Endodermal cell (in vitro differentiated cells): ENCODE data around the gene CORO1A. TPM values are rescaled to one million over a fixed set of nuclear protein-coding genes. Genes with fewer than 3 reads are reported as not detected.
"Not testable (repeated sequence)": the region's sequence is repeated elsewhere in the genome, so short reads cannot be mapped to it uniquely, and the experiment has no call there.

Source experiments
- DNase-seq: peaks from one replicate; pipeline ENCODE4 v3.0.0-alpha.2; 2017
- H3K27ac ChIP-seq: 2 replicates; pipeline ENCODE4 v1.5.1; 2013; ENCODE audit warnings: mild to moderate bottlenecking, low read depth, low read length, moderate library complexity
- H3K27me3 ChIP-seq: 2 replicates; pipeline ENCODE4 v1.6.1; 2013; ENCODE audit warnings: mild to moderate bottlenecking, low read length, moderate library complexity; ENCODE audit not compliant: insufficient read depth, control insufficient read depth, poor library complexity, severe bottlenecking
- H3K36me3 ChIP-seq: 2 replicates; pipeline ENCODE4 v1.7.0; 2013; ENCODE audit warnings: mild to moderate bottlenecking, low read length, moderate library complexity; ENCODE audit not compliant: control insufficient read depth, insufficient read depth
- H3K4me1 ChIP-seq: one replicate; pipeline ENCODE4 v1.7.0; 2013; ENCODE audit warnings: low read length; ENCODE audit not compliant: control insufficient read depth, insufficient read depth
- H3K4me3 ChIP-seq: 2 replicates; pipeline ENCODE4 v1.5.1; 2013; ENCODE audit warnings: mild to moderate bottlenecking, low read length, moderate library complexity
- H3K9ac ChIP-seq: 2 replicates; pipeline ENCODE4 v1.6.1; 2013; ENCODE audit warnings: mild to moderate bottlenecking, low read length, moderate library complexity; ENCODE audit not compliant: poor library complexity, severe bottlenecking; ENCODE audit errors: extremely low read depth
- H3K9me3 ChIP-seq: 2 replicates; pipeline ENCODE4 v1.6.1; 2013; ENCODE audit warnings: mild to moderate bottlenecking, low read length, moderate library complexity; ENCODE audit not compliant: control insufficient read depth
- H3K27ac Mint-ChIP-seq: 2 replicates; pipeline ENCODE4 v1.8.0; 2020; ENCODE audit warnings: mixed read lengths
- H3K27me3 Mint-ChIP-seq: 2 replicates; pipeline ENCODE4 v1.8.0; 2021; ENCODE audit warnings: mild to moderate bottlenecking, mixed read lengths; ENCODE audit not compliant: insufficient read depth
- H3K36me3 Mint-ChIP-seq: 2 replicates; pipeline ENCODE4 v1.8.0; 2020; ENCODE audit warnings: low read depth, mixed read lengths
- H3K4me1 Mint-ChIP-seq: 2 replicates; pipeline ENCODE4 v1.8.0; 2020; ENCODE audit warnings: mixed read lengths
- H3K4me3 Mint-ChIP-seq: 2 replicates; pipeline ENCODE4 v1.8.0; 2020; ENCODE audit warnings: mild to moderate bottlenecking, moderate library complexity, mixed read lengths
- H3K9me3 Mint-ChIP-seq: 2 replicates; pipeline ENCODE4 v1.8.0; 2020; ENCODE audit warnings: mild to moderate bottlenecking, mixed read lengths
- WGBS, 2 experiments: methylation state at CpG; one replicate each; pipeline versions ENCODE4 v1.1.5 to v1.1.7; 2013; ENCODE audit warnings: missing lambda C conversion rate in 2 of 2, mixed read lengths in 1 of 2; ENCODE audit not compliant: insufficient coverage in 1 of 2, insufficient read length in 1 of 2; 5-methylcytosine and 5-hydroxymethylcytosine counted together
- total RNA-seq, 2 donors: library from RNA; stranded (reverse); fragmentation: NEBNext Ultra II Directional in 1 of 2; extraction: Animal tissue kit (Norgen Biotek cat#: 25700) in 1 of 2; gene quantifications; 2 replicates in 1 of 2; 3 replicates in 1 of 2; pipeline ENCODE4 v1.2.1, GENCODE V29; 2021

Gene CORO1A
- total RNA-seq, 2 donors from 2014 or later, result 0.93 to 2.1 TPM

- H3K27me3 Mint-ChIP-seq, H3K9me3 Mint-ChIP-seq, H3K4me1 Mint-ChIP-seq, H3K4me3 ChIP-seq, H3K4me1 ChIP-seq, H3K27ac Mint-ChIP-seq, H3K27me3 ChIP-seq, H3K27ac ChIP-seq, H3K36me3 ChIP-seq, H3K9me3 ChIP-seq, DNase-seq, H3K9ac ChIP-seq, H3K4me3 Mint-ChIP-seq, H3K36me3 Mint-ChIP-seq: not testable (repeated sequence)
- no CpG with 5 or more reads among the region's 34 CpGs for WGBS, 2 experiments
These were observed 10.2 kb downstream of the CORO1A start, which contains the start of the genes BOLA2B and SLX1A for GRCh38 chr16:30193615-30194014. Gene BOLA2B (minus strand): TSS chr16:30193666. CDS start chr16:30193595, 71 bp downstream. Gene SLX1A (plus strand): TSS chr16:30193875. CDS start chr16:30194085, 210 bp downstream.

- not testable (repeated sequence) for H3K9me3 ChIP-seq, H3K4me1 Mint-ChIP-seq, H3K4me1 ChIP-seq, H3K36me3 Mint-ChIP-seq, H3K27ac Mint-ChIP-seq, H3K9ac ChIP-seq, H3K4me3 ChIP-seq, H3K4me3 Mint-ChIP-seq, H3K36me3 ChIP-seq, H3K27ac ChIP-seq, H3K9me3 Mint-ChIP-seq, H3K27me3 Mint-ChIP-seq, DNase-seq, H3K27me3 ChIP-seq
- WGBS, 2 experiments, result 6 to 9% methylated on average over 6 to 10 of the region's 60 CpGs
These were observed 10.9 kb downstream of the CORO1A start for GRCh38 chr16:30194172-30194925.

- not testable (repeated sequence) for H3K4me3 ChIP-seq, H3K36me3 ChIP-seq, H3K4me1 Mint-ChIP-seq, H3K9ac ChIP-seq, H3K4me3 Mint-ChIP-seq, H3K9me3 ChIP-seq, H3K36me3 Mint-ChIP-seq, H3K9me3 Mint-ChIP-seq, H3K4me1 ChIP-seq, H3K27ac ChIP-seq, H3K27ac Mint-ChIP-seq, H3K27me3 Mint-ChIP-seq, DNase-seq, H3K27me3 ChIP-seq
- WGBS, 2 experiments, result 88% methylated on average over 1 of the region's 2 CpGs; no CpG with 5 or more reads in 1 of the 2 experiments
These were observed 13.6 kb downstream of the CORO1A start for GRCh38 chr16:30197001-30197400.

- H3K4me3 ChIP-seq, H3K27ac Mint-ChIP-seq, H3K4me3 Mint-ChIP-seq, H3K4me1 ChIP-seq, H3K9me3 ChIP-seq, H3K36me3 Mint-ChIP-seq, H3K9ac ChIP-seq, H3K27me3 ChIP-seq, H3K27ac ChIP-seq, H3K4me1 Mint-ChIP-seq, H3K36me3 ChIP-seq, DNase-seq, H3K27me3 Mint-ChIP-seq, H3K9me3 Mint-ChIP-seq: not testable (repeated sequence)
- WGBS, 2 experiments, result no CpG with 5 or more reads among the region's 3 CpGs
These were observed 15.6 kb downstream of the CORO1A start, which contains the start of gene SULT1A3 for GRCh38 chr16:30199049-30199448. Gene SULT1A3 (plus strand): TSS chr16:30199255. CDS start chr16:30200729, 1,474 bp downstream.

GRCh38 chr16:30199608-30200343, 16.4 kb downstream of the CORO1A start:
- not testable (repeated sequence) for H3K9me3 Mint-ChIP-seq, H3K4me3 Mint-ChIP-seq, H3K9me3 ChIP-seq, H3K4me1 ChIP-seq, H3K4me3 ChIP-seq, H3K27me3 ChIP-seq, H3K27ac Mint-ChIP-seq, H3K9ac ChIP-seq, DNase-seq, H3K27ac ChIP-seq, H3K4me1 Mint-ChIP-seq, H3K27me3 Mint-ChIP-seq, H3K36me3 Mint-ChIP-seq, H3K36me3 ChIP-seq
- WGBS, 2 experiments, result no CpG with 5 or more reads among the region's 15 CpGs

- not testable (repeated sequence) for H3K9me3 Mint-ChIP-seq, H3K9ac ChIP-seq, H3K9me3 ChIP-seq, H3K27ac ChIP-seq, H3K27ac Mint-ChIP-seq, DNase-seq, H3K27me3 ChIP-seq, H3K4me3 ChIP-seq, H3K36me3 ChIP-seq, H3K4me1 ChIP-seq, H3K4me3 Mint-ChIP-seq, H3K27me3 Mint-ChIP-seq, H3K36me3 Mint-ChIP-seq, H3K4me1 Mint-ChIP-seq
- 0% methylated on average over 10 of the region's 52 CpGs; no CpG with 5 or more reads in 1 of the 2 experiments for whole genome bisulfite sequencing, 2 experiments
These were observed 22.3 kb downstream of the CORO1A start for GRCh38 chr16:30205541-30206236.
